Sigmoid colon (tissue), 7 donors: Measurements from ENCODE around the gene AP4S1. TPM values are rescaled to one million over a fixed set of nuclear protein-coding genes. Genes with fewer than 3 reads are reported as not detected.

Experiments
- DNase-seq: peaks from one replicate; pipeline ENCODE4 v3.0.0-alpha.2; 2019
- H3K27ac ChIP-seq, 4 donors: fragments of 200-600 bp; sonication (generic); one replicate each; pipeline ENCODE4 v1.5.1; 2016 to 2019; ENCODE audit warnings: mild to moderate bottlenecking in 1 of 4
- H3K27me3 ChIP-seq, 3 donors: fragments of 200-600 bp; sonication (generic); one replicate each; pipeline ENCODE4 v1.5.1; 2019; ENCODE audit warnings: mild to moderate bottlenecking in 1 of 3
- H3K36me3 ChIP-seq, 4 donors: fragments of 200-600 bp; sonication (generic); one replicate each; pipeline ENCODE4 v1.5.1; 2016 to 2019
- H3K4me1 ChIP-seq, 4 donors: fragments of 200-600 bp; sonication (generic); one replicate each; pipeline ENCODE4 v1.5.1; 2017 to 2019
- H3K4me3 ChIP-seq, 4 donors: fragments of 200-600 bp; sonication (generic); one replicate each; pipeline ENCODE4 v1.5.1; 2017 to 2019; ENCODE audit warnings: mild to moderate bottlenecking in 2 of 4, moderate library complexity in 1 of 4
- H3K9me3 ChIP-seq, 4 donors: fragments of 200-600 bp in 3 of 4; sonication (generic) in 3 of 4; one replicate each; pipeline versions ENCODE4 v1.5.1 to v1.6.1; 2013 to 2019
- EP300 ChIP-seq, 4 donors: sonication (generic); formaldehyde crosslinking; IDR thresholded peaks; one replicate each; pipeline ENCODE4 v1.6.1; 2017; ENCODE audit warnings: antibody characterized with exemption in 4 of 4
- POLR2A ChIP-seq, 2 donors: fragments of 450-650 bp; IDR thresholded peaks; one replicate each; pipeline ENCODE4 v1.6.1; 2016; ENCODE audit warnings: antibody characterized with exemption in 2 of 2, mild to moderate bottlenecking in 2 of 2, moderate library complexity in 2 of 2
- POLR2AphosphoS5 ChIP-seq, 4 donors: sonication (generic); formaldehyde crosslinking; IDR thresholded peaks; one replicate each; pipeline ENCODE4 v1.6.1; 2017; ENCODE audit warnings: antibody characterized with exemption in 4 of 4
- WGBS, 2 donors: extraction: QIAGEN DNeasy Blood & Tissue Kit; methylation state at CpG; one replicate each; pipeline ENCODE4 v1.1.7; 2013; 5-methylcytosine and 5-hydroxymethylcytosine counted together
- intact Hi-C: fragments of 100-400 bp; cut with DNase I; formaldehyde crosslinking; loops from one replicate; pipeline ENCODE4 v1.15.1; 2023
- polyA plus RNA-seq, 3 donors: library from polyadenylated mRNA; stranded (reverse); fragments of 200-250 nt; gene quantifications; one replicate each; pipeline ENCODE4 v1.2.3, GENCODE V29; 2013
- total RNA-seq, 4 donors: library from RNA; depleted of rRNA; stranded (reverse); fragments of >200 nt; gene quantifications; one replicate each; pipeline ENCODE4 v1.1.0, GENCODE V29; 2016
- TF ChIP-seq, protein P1 (sequence below), 4 experiments: fragments of 450-650 bp in 3 of 4; fragments of 200-600 bp in 1 of 4; IDR thresholded peaks; one replicate each; pipeline ENCODE4 v1.5.1; 2016 to 2019; ENCODE audit warnings: antibody characterized with exemption in 4 of 4, mild to moderate bottlenecking in 3 of 4, moderate library complexity in 2 of 4
- donor health status: healthy with polysubstance abuse.
- donor health status: Bipolar disorder and iron deficiency.
- donor health status: healthy.

Gene AP4S1
- total and polyA plus RNA-seq, 7 donors: 4.8 to 29.1 (median 13.8) TPM

DNA sequence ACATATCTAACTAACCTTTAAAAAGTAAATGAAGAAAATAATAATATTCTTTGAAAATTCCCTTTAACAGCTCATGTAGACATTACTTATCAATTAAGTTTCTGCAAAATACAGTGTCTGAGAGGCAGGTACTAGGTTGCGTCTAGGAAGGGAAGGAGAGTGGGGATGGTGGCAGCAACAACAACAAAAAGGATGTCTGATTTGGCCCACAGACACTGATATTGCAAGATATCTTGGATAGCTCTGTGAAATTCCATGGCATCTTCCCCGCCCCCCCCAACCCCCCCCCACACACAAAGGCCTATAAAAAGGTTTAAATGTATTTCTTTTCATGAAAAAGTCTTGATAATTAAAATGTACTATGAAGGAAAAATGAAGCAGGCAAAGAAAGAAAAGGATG is 41.6 kb upstream of the AP4S1 start:
- Histone ChIP-seq H3K9me3 (no peaks in the 10 kb centered on the region), H3K27ac (peak overlapping the region in 1 of 4 donors; percentile 10), H3K27me3 (no peaks in the 10 kb centered on the region), H3K4me3 (no peak overlapping the region), H3K4me1 (peaks cover 0 to 89% (median 58%) of the 10 kb centered on the region in 4 donors), H3K36me3 (no peaks in the 10 kb centered on the region)
- intact Hi-C loops: no loop called here
- WGBS, 2 donors: 92 to 94% methylated on average over 2 of the region's 2 CpGs
- TF ChIP-seq POLR2AphosphoS5 (IDR thresholded peaks at IDR 0.05): no peak
- TF ChIP-seq POLR2A (IDR thresholded peaks at IDR 0.05): no peak
- TF ChIP-seq, protein P1, sequence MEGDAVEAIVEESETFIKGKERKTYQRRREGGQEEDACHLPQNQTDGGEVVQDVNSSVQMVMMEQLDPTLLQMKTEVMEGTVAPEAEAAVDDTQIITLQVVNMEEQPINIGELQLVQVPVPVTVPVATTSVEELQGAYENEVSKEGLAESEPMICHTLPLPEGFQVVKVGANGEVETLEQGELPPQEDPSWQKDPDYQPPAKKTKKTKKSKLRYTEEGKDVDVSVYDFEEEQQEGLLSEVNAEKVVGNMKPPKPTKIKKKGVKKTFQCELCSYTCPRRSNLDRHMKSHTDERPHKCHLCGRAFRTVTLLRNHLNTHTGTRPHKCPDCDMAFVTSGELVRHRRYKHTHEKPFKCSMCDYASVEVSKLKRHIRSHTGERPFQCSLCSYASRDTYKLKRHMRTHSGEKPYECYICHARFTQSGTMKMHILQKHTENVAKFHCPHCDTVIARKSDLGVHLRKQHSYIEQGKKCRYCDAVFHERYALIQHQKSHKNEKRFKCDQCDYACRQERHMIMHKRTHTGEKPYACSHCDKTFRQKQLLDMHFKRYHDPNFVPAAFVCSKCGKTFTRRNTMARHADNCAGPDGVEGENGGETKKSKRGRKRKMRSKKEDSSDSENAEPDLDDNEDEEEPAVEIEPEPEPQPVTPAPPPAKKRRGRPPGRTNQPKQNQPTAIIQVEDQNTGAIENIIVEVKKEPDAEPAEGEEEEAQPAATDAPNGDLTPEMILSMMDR (IDR thresholded peaks at IDR 0.05): no peak
- TF ChIP-seq EP300 (IDR thresholded peaks at IDR 0.05): no peak
- no peak for DNase-seq

DNA sequence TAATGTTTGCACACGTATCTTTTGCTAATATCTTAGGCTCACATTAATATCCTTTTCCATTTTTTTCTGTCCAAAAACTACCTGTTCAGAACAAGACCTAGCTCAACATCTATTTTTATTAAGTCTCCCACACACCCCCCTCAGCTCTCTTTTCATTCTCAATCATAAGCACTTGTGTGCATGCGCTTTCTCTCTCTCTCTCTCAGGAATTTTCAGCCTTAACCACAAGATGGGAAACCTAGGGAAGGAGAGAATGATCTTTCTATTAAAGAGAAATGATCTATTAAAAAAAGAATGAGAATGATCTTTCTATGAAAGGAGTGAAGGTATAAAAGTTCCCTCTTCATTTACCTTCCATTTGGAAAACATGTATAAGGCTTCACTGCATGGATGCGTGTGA is 39.7 kb upstream of the AP4S1 start:
- H3K36me3 ChIP-seq: no peaks in the 10 kb centered on the region
- TF ChIP-seq EP300 (IDR thresholded peaks at IDR 0.05): no peak
- TF ChIP-seq POLR2AphosphoS5 (IDR thresholded peaks at IDR 0.05): no peak
- TF ChIP-seq POLR2A (IDR thresholded peaks at IDR 0.05): no peak
- TF ChIP-seq, protein P1 (IDR thresholded peaks at IDR 0.05): no peak
- peaks cover 0 to 82% (median 53%) of the 10 kb centered on the region in 4 donors for H3K4me1 ChIP-seq
- DNase-seq: no peak
- H3K27ac ChIP-seq: peak overlapping the region in 2 of 4 donors; percentile 22 to 32
- H3K27me3 ChIP-seq: no peaks in the 10 kb centered on the region
- whole genome bisulfite sequencing, 2 donors: 95% methylated on average over 3 of the region's 3 CpGs
- intact Hi-C loops: no loop called here
- no peak overlapping the region for H3K4me3 ChIP-seq
- H3K9me3 ChIP-seq: no peaks in the 10 kb centered on the region

DNA sequence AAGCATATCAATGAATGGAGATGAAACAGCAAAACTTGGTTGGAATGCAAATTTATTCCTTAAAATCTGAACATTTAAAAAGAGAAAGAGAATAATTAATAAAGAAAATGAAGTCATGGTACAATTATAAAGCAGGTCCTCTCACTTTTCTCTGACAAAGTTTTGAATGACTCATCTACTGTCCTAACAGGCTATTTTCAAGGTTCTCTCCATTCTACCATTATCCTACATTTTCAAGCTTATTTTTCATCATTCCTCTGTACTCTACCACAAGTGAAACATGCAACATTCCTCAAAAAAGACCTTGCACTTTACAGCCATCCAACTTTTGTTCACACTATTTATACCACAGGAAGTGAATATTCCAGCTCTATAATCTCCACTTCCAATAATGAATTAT is 36.9 kb upstream of the AP4S1 start:
- Histone ChIP-seq H3K4me1 (peaks cover 0 to 73% (median 47%) of the 10 kb centered on the region in 4 donors), H3K27ac (peak overlapping the region; percentile 5 to 64 (median 46)), H3K9me3 (no peaks in the 10 kb centered on the region), H3K27me3 (no peaks in the 10 kb centered on the region), H3K36me3 (no peaks in the 10 kb centered on the region), H3K4me3 (no peak overlapping the region)
- intact Hi-C loops: no loop called here
- no peak for TF ChIP-seq POLR2AphosphoS5 (IDR thresholded peaks at IDR 0.05)
- no peak for TF ChIP-seq POLR2A (IDR thresholded peaks at IDR 0.05)
- TF ChIP-seq, protein P1 (IDR thresholded peaks at IDR 0.05): no peak
- TF ChIP-seq EP300 (IDR thresholded peaks at IDR 0.05): no peak
- no peak for DNase-seq

DNA sequence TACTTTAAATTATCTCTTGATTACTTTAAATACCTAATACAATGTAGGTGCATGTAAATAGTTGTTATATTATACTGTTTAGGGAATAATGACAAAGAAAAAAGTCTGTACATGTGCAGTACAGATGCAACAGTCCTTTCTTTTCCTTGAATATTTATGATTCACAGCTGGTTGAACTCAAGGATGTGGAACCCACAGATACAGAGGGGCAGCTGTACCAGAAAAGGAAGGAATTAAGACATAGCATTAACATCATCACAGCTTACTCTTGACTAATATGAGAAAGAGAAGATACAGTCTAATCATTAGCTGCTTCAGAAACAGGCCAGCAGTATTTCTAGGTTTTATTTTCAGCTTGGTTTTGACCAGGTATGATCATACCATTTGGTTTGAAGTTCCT is 34.7 kb upstream of the AP4S1 start:
- H3K27ac ChIP-seq: peak overlapping the region in 1 of 4 donors; percentile 22
- TF ChIP-seq EP300 (IDR thresholded peaks at IDR 0.05) (no peak), POLR2A (IDR thresholded peaks at IDR 0.05) (no peak), POLR2AphosphoS5 (IDR thresholded peaks at IDR 0.05) (no peak)
- TF ChIP-seq, protein P1 (IDR thresholded peaks at IDR 0.05): no peak
- no peak for DNase-seq
- no peaks in the 10 kb centered on the region for H3K9me3 ChIP-seq
- no peaks in the 10 kb centered on the region for H3K36me3 ChIP-seq
- H3K4me3 ChIP-seq: no peak overlapping the region
- peaks cover 0 to 73% (median 55%) of the 10 kb centered on the region in 4 donors for H3K4me1 ChIP-seq
- H3K27me3 ChIP-seq: no peaks in the 10 kb centered on the region
- intact Hi-C loops: no loop called here

DNA sequence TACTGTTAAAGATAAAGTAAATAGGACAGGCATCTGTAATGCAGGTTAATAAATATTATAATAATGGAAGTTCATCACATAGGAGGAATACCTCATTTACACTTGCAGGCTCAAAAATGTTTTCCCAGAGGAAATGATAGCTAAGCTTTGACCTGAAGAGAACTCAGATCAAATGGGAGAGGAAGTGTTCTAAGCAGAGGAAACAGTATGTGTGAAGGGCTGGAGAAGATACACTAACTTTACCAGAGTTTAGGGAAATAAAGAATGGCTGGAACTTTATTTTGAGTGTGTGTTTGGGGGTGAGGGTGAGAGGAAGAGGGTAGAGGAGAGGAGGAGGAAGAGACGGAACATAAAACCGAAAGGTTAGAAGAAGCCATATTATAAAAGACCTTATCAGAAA is 34.0 kb upstream of the AP4S1 start:
- 79 to 89% methylated on average over 2 of the region's 2 CpGs for WGBS, 2 donors

More for the DNA sequence above, 34.0 kb upstream of the AP4S1 start:
- H3K4me1 ChIP-seq: peaks cover 0 to 73% (median 54%) of the 10 kb centered on the region in 4 donors
- DNase-seq: no peak
- no peak overlapping the region for H3K4me3 ChIP-seq
- H3K27ac ChIP-seq: peak overlapping the region in 1 of 4 donors; percentile 22
- intact Hi-C loops: no loop called here
- no peaks in the 10 kb centered on the region for H3K9me3 ChIP-seq
- H3K27me3 ChIP-seq: no peaks in the 10 kb centered on the region
- no peaks in the 10 kb centered on the region for H3K36me3 ChIP-seq
- TF ChIP-seq, protein P1 (IDR thresholded peaks at IDR 0.05): no peak
- TF ChIP-seq EP300 (IDR thresholded peaks at IDR 0.05) (no peak), POLR2AphosphoS5 (IDR thresholded peaks at IDR 0.05) (no peak), POLR2A (IDR thresholded peaks at IDR 0.05) (no peak)
